ENCODE data around the gene KIF4A. TPM values are rescaled to one million over a fixed set of nuclear protein-coding genes. Genes with fewer than 3 reads are reported as not detected.
A peak's percentile ranks its signal among the peaks of the same experiment; 100 is the strongest.

KIF4A gene
- total RNA-seq, 1 donor from 2014 or later, result 3.0 TPM

DNA sequence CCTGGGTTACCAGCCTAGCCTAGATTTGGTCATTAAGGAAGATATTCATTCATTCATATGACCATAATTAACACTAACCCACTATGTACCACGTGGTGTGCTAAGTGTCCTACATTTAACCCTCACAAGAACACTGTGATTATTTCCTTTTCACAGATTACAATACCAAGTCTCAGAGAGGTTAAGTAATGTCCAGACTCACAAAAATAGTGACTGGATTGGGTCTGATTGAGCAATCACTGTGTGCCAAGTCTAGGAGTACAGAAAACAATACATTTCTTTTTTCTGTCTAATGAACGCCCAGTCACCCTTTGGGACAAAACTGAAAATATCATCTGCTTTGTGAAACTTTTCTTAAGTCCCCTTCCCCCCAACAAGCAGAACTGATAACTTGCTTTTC lies 147.1 kb downstream of the KIF4A start:
- no peak overlapping the region for H2AFZ ChIP-seq (ENCODE audit: low read depth, low read length)
- no peak overlapping the region for H3K4me3 ChIP-seq (ENCODE audit: insufficient read depth, low read depth, low read length)
- H3K36me3 Mint-ChIP-seq (ENCODE audit: low read depth, unreplicated experiment), result no peaks in the 10 kb centered on the region
- no peak overlapping the region for H3K9ac ChIP-seq (ENCODE audit: low read length)
- H3K27me3 ChIP-seq (ENCODE audit: insufficient read depth, low read length), result no peaks in the 10 kb centered on the region
- no peaks in the 10 kb centered on the region for H3K9me3 ChIP-seq (ENCODE audit: insufficient read depth, low read depth, low read length)
- H3K9me3 Mint-ChIP-seq (ENCODE audit: unreplicated experiment), result no peaks in the 10 kb centered on the region
- no peak overlapping the region for H3K27ac Mint-ChIP-seq (ENCODE audit: unreplicated experiment)
- H3K4me1 Mint-ChIP-seq (ENCODE audit: low read depth, unreplicated experiment), result peaks cover 6% of the 10 kb centered on the region
- FAIRE-seq, result peak; percentile 97
- H3K4me1 ChIP-seq (ENCODE audit: insufficient read depth, low read length), result peaks cover 10% of the 10 kb centered on the region
- no peak overlapping the region for H3K27ac ChIP-seq (ENCODE audit: low read depth, low read length)
- H3K27me3 Mint-ChIP-seq (ENCODE audit: low read depth, unreplicated experiment), result peaks cover 3% of the 10 kb centered on the region
- no peaks in the 10 kb centered on the region for H3K36me3 ChIP-seq (ENCODE audit: insufficient read depth, low read length)
- TF ChIP-seq, protein P1, sequence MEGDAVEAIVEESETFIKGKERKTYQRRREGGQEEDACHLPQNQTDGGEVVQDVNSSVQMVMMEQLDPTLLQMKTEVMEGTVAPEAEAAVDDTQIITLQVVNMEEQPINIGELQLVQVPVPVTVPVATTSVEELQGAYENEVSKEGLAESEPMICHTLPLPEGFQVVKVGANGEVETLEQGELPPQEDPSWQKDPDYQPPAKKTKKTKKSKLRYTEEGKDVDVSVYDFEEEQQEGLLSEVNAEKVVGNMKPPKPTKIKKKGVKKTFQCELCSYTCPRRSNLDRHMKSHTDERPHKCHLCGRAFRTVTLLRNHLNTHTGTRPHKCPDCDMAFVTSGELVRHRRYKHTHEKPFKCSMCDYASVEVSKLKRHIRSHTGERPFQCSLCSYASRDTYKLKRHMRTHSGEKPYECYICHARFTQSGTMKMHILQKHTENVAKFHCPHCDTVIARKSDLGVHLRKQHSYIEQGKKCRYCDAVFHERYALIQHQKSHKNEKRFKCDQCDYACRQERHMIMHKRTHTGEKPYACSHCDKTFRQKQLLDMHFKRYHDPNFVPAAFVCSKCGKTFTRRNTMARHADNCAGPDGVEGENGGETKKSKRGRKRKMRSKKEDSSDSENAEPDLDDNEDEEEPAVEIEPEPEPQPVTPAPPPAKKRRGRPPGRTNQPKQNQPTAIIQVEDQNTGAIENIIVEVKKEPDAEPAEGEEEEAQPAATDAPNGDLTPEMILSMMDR (IDR thresholded peaks at IDR 0.05; ENCODE audit: insufficient read depth, low read depth, low read length), result no peak
- no peak for TF ChIP-seq EZH2 (IDR thresholded peaks at IDR 0.05; ENCODE audit: insufficient read depth, low read length)
- no peak overlapping the region for H3K4me2 ChIP-seq (ENCODE audit: low read length)
- H3K4me3 Mint-ChIP-seq (ENCODE audit: unreplicated experiment), result no peak overlapping the region
- no peaks in the 10 kb centered on the region for H4K20me1 ChIP-seq (ENCODE audit: insufficient read depth, low read length)
- H3K79me2 ChIP-seq (ENCODE audit: insufficient read depth, low read length), result no peaks in the 10 kb centered on the region
- DNase-seq (ENCODE audit: low read depth), result no peak

DNA sequence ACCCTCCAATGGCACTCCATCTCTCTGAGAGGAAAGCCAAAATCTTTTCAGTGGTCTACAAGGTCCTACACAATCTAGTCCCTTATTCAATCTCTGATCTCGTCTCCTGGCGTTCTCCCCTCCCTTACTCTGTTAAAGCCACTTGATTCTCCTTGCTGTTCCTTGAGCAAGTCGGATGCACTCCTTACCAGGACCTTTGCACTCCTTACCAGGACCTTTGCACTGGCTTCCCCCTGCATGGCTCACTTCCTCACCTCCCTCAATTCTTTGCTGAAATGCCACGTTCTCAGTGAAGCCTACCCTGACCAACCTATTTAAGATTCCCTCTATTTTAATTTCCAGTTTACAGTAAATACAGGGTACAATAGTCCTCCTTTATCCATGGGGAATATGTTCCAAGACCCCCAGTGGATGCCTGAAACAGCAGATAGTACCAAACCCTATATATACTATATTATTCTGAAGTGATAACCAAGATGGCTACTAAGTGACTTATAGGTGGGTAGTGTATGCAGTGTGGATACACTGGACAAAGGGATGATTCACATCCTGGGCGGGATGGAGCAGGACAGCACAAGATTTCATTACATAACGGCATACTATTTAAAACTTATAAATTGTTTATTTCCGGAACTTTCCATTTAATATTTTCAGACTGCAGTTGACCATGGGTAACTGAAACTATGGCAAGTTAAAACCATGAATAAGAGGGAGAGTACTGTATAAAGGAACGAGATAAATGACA lies 148.2 kb downstream of the KIF4A start:
- Mint-ChIP-seq H3K27ac (ENCODE audit: unreplicated experiment) (no peak overlapping the region), H3K4me3 (ENCODE audit: unreplicated experiment) (no peak overlapping the region), H3K4me1 (ENCODE audit: low read depth, unreplicated experiment) (peaks cover 6% of the 10 kb centered on the region), H3K27me3 (ENCODE audit: low read depth, unreplicated experiment) (peaks cover 3% of the 10 kb centered on the region), H3K36me3 (ENCODE audit: low read depth, unreplicated experiment) (no peaks in the 10 kb centered on the region), H3K9me3 (ENCODE audit: unreplicated experiment) (no peaks in the 10 kb centered on the region)
- H2AFZ ChIP-seq (ENCODE audit: low read depth, low read length), result no peak overlapping the region
- H3K27ac ChIP-seq (ENCODE audit: low read depth, low read length), result no peak overlapping the region
- H3K36me3 ChIP-seq (ENCODE audit: insufficient read depth, low read length), result no peaks in the 10 kb centered on the region
- H3K9me3 ChIP-seq (ENCODE audit: insufficient read depth, low read depth, low read length), result no peaks in the 10 kb centered on the region
- H3K79me2 ChIP-seq (ENCODE audit: insufficient read depth, low read length), result no peaks in the 10 kb centered on the region
- FAIRE-seq (peak; percentile 26), DNase-seq (ENCODE audit: low read depth) (no peak)
- H4K20me1 ChIP-seq (ENCODE audit: insufficient read depth, low read length), result no peaks in the 10 kb centered on the region
- H3K4me1 ChIP-seq (ENCODE audit: insufficient read depth, low read length), result peaks cover 10% of the 10 kb centered on the region
- no peak for TF ChIP-seq EZH2 (IDR thresholded peaks at IDR 0.05; ENCODE audit: insufficient read depth, low read length)
- TF ChIP-seq, protein P1 (IDR thresholded peaks at IDR 0.05; ENCODE audit: insufficient read depth, low read depth, low read length), result no peak
- H3K4me3 ChIP-seq (ENCODE audit: insufficient read depth, low read depth, low read length), result no peak overlapping the region
- no peak overlapping the region for H3K4me2 ChIP-seq (ENCODE audit: low read length)
- H3K9ac ChIP-seq (ENCODE audit: low read length), result no peak overlapping the region
- H3K27me3 ChIP-seq (ENCODE audit: insufficient read depth, low read length), result no peaks in the 10 kb centered on the region

DNA sequence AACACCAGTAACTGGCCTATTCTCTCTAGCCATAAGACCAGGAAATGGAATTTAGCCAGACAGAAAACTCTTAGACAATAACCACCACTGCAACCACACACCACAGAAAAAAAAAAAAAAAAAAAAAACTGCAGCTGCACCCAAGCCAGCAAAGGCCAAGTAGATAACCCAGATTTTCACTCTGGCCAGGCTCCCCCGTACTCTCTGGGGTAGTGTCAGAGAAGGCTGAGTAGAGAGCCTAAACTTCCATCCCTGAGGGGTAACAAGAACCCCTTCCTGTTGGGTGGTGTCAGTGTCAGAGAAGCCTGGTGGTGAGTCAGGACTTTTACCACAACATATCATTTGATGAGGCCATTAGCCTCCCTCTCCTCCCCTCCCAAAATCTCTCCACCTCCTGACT lies 149.1 kb downstream of the KIF4A start:
- H3K4me3 Mint-ChIP-seq (ENCODE audit: unreplicated experiment), result no peak overlapping the region
- no peak for TF ChIP-seq EZH2 (IDR thresholded peaks at IDR 0.05; ENCODE audit: insufficient read depth, low read length)
- TF ChIP-seq, protein P1 (IDR thresholded peaks at IDR 0.05; ENCODE audit: insufficient read depth, low read depth, low read length), result no peak
- H3K27me3 ChIP-seq (ENCODE audit: insufficient read depth, low read length), result no peaks in the 10 kb centered on the region

More for the DNA sequence above, 149.1 kb downstream of the KIF4A start:
- peaks cover 7% of the 10 kb centered on the region for H3K4me1 ChIP-seq (ENCODE audit: insufficient read depth, low read length)
- no peak overlapping the region for H2AFZ ChIP-seq (ENCODE audit: low read depth, low read length)
- H3K27ac Mint-ChIP-seq (ENCODE audit: unreplicated experiment), result no peak overlapping the region
- no peaks in the 10 kb centered on the region for H3K79me2 ChIP-seq (ENCODE audit: insufficient read depth, low read length)
- no peaks in the 10 kb centered on the region for H4K20me1 ChIP-seq (ENCODE audit: insufficient read depth, low read length)
- H3K27me3 Mint-ChIP-seq (ENCODE audit: low read depth, unreplicated experiment), result peaks cover 8% of the 10 kb centered on the region
- FAIRE-seq (no peak), DNase-seq (ENCODE audit: low read depth) (peak; percentile 16)
- no peak overlapping the region for H3K27ac ChIP-seq (ENCODE audit: low read depth, low read length)
- no peak overlapping the region for H3K9ac ChIP-seq (ENCODE audit: low read length)
- H3K9me3 ChIP-seq (ENCODE audit: insufficient read depth, low read depth, low read length), result no peaks in the 10 kb centered on the region
- peak overlapping the region; percentile 30 for H3K4me2 ChIP-seq (ENCODE audit: low read length)
- H3K4me1 Mint-ChIP-seq (ENCODE audit: low read depth, unreplicated experiment), result peaks cover 6% of the 10 kb centered on the region
- H3K4me3 ChIP-seq (ENCODE audit: insufficient read depth, low read depth, low read length), result no peak overlapping the region
- H3K9me3 Mint-ChIP-seq (ENCODE audit: unreplicated experiment), result no peaks in the 10 kb centered on the region
- no peaks in the 10 kb centered on the region for H3K36me3 Mint-ChIP-seq (ENCODE audit: low read depth, unreplicated experiment)
- no peaks in the 10 kb centered on the region for H3K36me3 ChIP-seq (ENCODE audit: insufficient read depth, low read length)

All from astrocyte (in vitro differentiated cells and primary cell).